ENCODE measurements around the gene R3HDM2.
"Not testable (repeated sequence)": the region's sequence is repeated elsewhere in the genome, so short reads cannot be mapped to it uniquely, and the experiment has no call there.

R3HDM2 gene

DNA sequence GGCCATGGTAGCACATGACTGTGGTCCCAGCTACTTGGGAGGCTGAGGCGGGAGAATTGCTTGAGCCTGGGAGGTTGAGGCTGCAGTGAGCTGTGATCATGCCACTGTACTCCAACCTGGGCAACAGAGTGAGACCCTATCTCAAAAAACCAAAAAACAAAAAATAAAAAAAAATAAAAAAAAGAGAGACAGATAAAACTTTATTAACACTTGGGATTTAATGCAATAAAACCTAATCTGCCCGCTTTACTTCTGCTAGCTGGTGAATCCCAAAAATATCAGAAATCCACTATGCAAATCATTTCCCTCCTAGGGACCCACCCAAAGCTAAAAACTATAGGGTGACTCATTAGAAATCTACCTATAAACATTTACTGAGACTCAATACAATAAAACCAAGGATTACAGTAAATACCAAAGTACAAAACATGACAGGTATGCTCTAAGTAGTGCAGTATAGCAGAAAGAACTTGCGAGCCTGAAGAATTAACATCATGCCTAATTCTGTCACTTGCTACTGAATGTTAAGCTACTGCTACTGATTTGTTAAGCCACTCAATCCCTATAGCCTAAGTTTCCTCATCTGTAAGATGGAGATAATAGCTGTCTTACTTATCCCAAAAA lies 129.8 kb downstream of the R3HDM2 start:
- Histone ChIP-seq H4K20me1 (ENCODE audit: insufficient read depth, low read length) (no peaks in the 10 kb centered on the region), H3K4me2 (ENCODE audit: low read length) (no peak overlapping the region), H3K36me3 (ENCODE audit: insufficient read depth, low read length) (peaks cover 30% of the 10 kb centered on the region), H2AFZ (ENCODE audit: low read length) (no peak overlapping the region), H3K9me3 (ENCODE audit: low read length) (no peaks in the 10 kb centered on the region), H3K27me3 (ENCODE audit: insufficient read depth, low read length) (no peaks in the 10 kb centered on the region), H3K4me3 (ENCODE audit: low read depth, low read length, poor library complexity, severe bottlenecking) (no peak overlapping the region), H3K4me1 (ENCODE audit: insufficient read depth, low read length, severe bottlenecking) (no peaks in the 10 kb centered on the region), H3K79me2 (ENCODE audit: insufficient read depth, low read length) (no peaks in the 10 kb centered on the region), H3F3A (ENCODE audit: insufficient read depth, low read length) (no peaks in the 10 kb centered on the region), H3K9me2 (ENCODE audit: low read depth, low read length) (no peaks in the 10 kb centered on the region), H3K27ac (ENCODE audit: low read depth, low read length, poor library complexity, severe bottlenecking) (no peak overlapping the region), H3K9ac (ENCODE audit: low read length) (no peak overlapping the region)
- TF ChIP-seq, protein P1, sequence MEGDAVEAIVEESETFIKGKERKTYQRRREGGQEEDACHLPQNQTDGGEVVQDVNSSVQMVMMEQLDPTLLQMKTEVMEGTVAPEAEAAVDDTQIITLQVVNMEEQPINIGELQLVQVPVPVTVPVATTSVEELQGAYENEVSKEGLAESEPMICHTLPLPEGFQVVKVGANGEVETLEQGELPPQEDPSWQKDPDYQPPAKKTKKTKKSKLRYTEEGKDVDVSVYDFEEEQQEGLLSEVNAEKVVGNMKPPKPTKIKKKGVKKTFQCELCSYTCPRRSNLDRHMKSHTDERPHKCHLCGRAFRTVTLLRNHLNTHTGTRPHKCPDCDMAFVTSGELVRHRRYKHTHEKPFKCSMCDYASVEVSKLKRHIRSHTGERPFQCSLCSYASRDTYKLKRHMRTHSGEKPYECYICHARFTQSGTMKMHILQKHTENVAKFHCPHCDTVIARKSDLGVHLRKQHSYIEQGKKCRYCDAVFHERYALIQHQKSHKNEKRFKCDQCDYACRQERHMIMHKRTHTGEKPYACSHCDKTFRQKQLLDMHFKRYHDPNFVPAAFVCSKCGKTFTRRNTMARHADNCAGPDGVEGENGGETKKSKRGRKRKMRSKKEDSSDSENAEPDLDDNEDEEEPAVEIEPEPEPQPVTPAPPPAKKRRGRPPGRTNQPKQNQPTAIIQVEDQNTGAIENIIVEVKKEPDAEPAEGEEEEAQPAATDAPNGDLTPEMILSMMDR (IDR thresholded peaks at IDR 0.05; ENCODE audit: low read length), result no peak
- TF ChIP-seq EZH2 (IDR thresholded peaks at IDR 0.05; ENCODE audit: borderline replicate concordance, low read length), result no peak

DNA sequence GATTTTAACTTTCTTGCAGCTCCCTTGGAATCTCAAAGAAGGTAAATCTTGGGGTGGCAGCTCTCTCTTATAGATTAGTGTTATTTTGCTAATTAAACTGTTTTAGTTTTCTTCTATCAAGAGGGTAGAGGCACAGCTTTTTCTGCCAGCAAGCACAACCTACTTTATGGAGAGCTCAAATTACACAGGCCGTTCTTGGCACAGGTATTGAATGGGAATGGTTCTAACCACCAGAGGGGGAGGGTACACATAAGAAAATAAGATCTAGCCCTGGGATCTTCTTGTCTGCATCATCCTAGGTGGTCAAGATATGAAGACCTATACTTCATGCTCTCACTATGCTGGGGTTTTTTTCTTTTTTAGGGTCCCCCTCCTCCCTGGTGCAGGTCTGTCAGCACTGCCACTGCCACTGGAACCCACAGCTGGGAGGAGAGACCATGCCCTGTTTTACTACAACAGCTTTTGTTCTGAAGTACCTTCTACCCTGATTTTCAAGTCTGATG lies 131.3 kb downstream of the R3HDM2 start:
- no peaks in the 10 kb centered on the region for H3K4me1 ChIP-seq (ENCODE audit: insufficient read depth, low read length, severe bottlenecking)
- no peak overlapping the region for H3K4me2 ChIP-seq (ENCODE audit: low read length)
- no peaks in the 10 kb centered on the region for H3K9me2 ChIP-seq (ENCODE audit: low read depth, low read length)
- TF ChIP-seq EZH2 (IDR thresholded peaks at IDR 0.05; ENCODE audit: borderline replicate concordance, low read length), result no peak
- TF ChIP-seq, protein P1 (IDR thresholded peaks at IDR 0.05; ENCODE audit: low read length), result no peak
- H3K79me2 ChIP-seq (ENCODE audit: insufficient read depth, low read length), result no peaks in the 10 kb centered on the region
- no peaks in the 10 kb centered on the region for H4K20me1 ChIP-seq (ENCODE audit: insufficient read depth, low read length)
- H3K27ac ChIP-seq (ENCODE audit: low read depth, low read length, poor library complexity, severe bottlenecking), result no peak overlapping the region
- no peak overlapping the region for H2AFZ ChIP-seq (ENCODE audit: low read length)
- H3F3A ChIP-seq (ENCODE audit: insufficient read depth, low read length), result no peaks in the 10 kb centered on the region
- H3K9me3 ChIP-seq (ENCODE audit: low read length), result no peaks in the 10 kb centered on the region
- H3K4me3 ChIP-seq (ENCODE audit: low read depth, low read length, poor library complexity, severe bottlenecking), result no peak overlapping the region
- H3K9ac ChIP-seq (ENCODE audit: low read length), result no peak overlapping the region
- H3K36me3 ChIP-seq (ENCODE audit: insufficient read depth, low read length), result peaks cover 32% of the 10 kb centered on the region
- no peaks in the 10 kb centered on the region for H3K27me3 ChIP-seq (ENCODE audit: insufficient read depth, low read length)

DNA sequence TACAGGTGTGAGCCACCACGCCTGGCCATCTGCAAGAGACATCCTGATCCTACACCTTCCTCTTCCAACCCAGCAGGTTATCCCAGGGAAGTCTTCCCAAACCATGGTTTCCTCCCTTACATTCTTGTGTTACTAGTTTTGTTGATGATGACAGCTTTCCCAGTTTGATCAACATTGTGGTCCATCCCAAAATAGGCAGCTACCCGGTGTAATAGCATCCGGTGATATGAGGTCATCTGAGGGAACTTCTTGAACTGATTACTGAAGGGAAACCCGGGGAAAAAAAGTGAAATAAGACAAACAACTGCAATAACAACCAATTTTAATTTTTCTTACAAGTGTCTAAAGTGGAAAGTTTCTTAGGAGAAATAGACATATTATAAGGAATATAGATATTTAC lies 134.6 kb downstream of the R3HDM2 start:
- H3K4me2 ChIP-seq (ENCODE audit: low read length), result no peak overlapping the region
- no peaks in the 10 kb centered on the region for H3F3A ChIP-seq (ENCODE audit: insufficient read depth, low read length)
- no peaks in the 10 kb centered on the region for H3K9me2 ChIP-seq (ENCODE audit: low read depth, low read length)
- TF ChIP-seq EZH2 (IDR thresholded peaks at IDR 0.05; ENCODE audit: borderline replicate concordance, low read length), result no peak
- TF ChIP-seq, protein P1 (IDR thresholded peaks at IDR 0.05; ENCODE audit: low read length), result no peak
- H2AFZ ChIP-seq (ENCODE audit: low read length), result no peak overlapping the region
- H3K9me3 ChIP-seq (ENCODE audit: low read length), result no peaks in the 10 kb centered on the region
- no peak overlapping the region for H3K27ac ChIP-seq (ENCODE audit: low read depth, low read length, poor library complexity, severe bottlenecking)
- H3K36me3 ChIP-seq (ENCODE audit: insufficient read depth, low read length), result peaks cover 41% of the 10 kb centered on the region
- no peaks in the 10 kb centered on the region for H3K79me2 ChIP-seq (ENCODE audit: insufficient read depth, low read length)
- no peak overlapping the region for H3K9ac ChIP-seq (ENCODE audit: low read length)
- H3K4me1 ChIP-seq (ENCODE audit: insufficient read depth, low read length, severe bottlenecking), result no peaks in the 10 kb centered on the region
- H3K4me3 ChIP-seq (ENCODE audit: low read depth, low read length, poor library complexity, severe bottlenecking), result no peak overlapping the region
- H4K20me1 ChIP-seq (ENCODE audit: insufficient read depth, low read length), result no peaks in the 10 kb centered on the region
- no peaks in the 10 kb centered on the region for H3K27me3 ChIP-seq (ENCODE audit: insufficient read depth, low read length)

DNA sequence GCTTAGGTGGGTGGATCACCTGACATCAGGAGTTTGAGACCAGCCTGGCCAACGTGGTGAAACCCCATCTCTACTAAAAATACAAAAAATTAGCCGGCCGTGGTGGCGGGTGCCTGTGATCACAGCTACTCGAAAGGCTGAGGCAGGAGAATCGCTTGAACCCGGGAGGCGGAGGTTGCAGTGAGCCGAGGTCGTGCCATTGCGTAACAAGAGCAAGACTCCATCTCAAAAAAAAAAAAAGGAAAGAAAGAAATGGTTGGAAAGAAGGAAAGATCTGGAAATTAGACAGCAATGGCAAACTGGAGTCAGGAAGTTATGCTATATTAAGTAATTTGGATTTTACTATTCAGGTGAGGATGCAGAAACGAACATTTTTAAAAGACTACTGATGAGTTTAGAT lies 148.8 kb downstream of the R3HDM2 start:
- not testable (repeated sequence) for H3F3A ChIP-seq (ENCODE audit: insufficient read depth, low read length); H3K4me2 ChIP-seq (ENCODE audit: low read length); H3K79me2 ChIP-seq (ENCODE audit: insufficient read depth, low read length); H3K9ac ChIP-seq (ENCODE audit: low read length); H3K27me3 ChIP-seq (ENCODE audit: insufficient read depth, low read length); H3K9me3 ChIP-seq (ENCODE audit: low read length); H3K27ac ChIP-seq (ENCODE audit: low read depth, low read length, poor library complexity, severe bottlenecking); H3K4me3 ChIP-seq (ENCODE audit: low read depth, low read length, poor library complexity, severe bottlenecking); H2AFZ ChIP-seq (ENCODE audit: low read length); H3K9me2 ChIP-seq (ENCODE audit: low read depth, low read length); H4K20me1 ChIP-seq (ENCODE audit: insufficient read depth, low read length)
- H3K4me1 ChIP-seq (ENCODE audit: insufficient read depth, low read length, severe bottlenecking), result peaks cover 15% of the 10 kb centered on the region
- peaks cover 42% of the 10 kb centered on the region; the same call in 1 of the 2 replicates for H3K36me3 ChIP-seq (ENCODE audit: insufficient read depth, low read length)

Data from OCI-LY1 (cell line).